Measurements from ENCODE around the gene MYH7.
"Not testable (repeated sequence)": the region's sequence is repeated elsewhere in the genome, so short reads cannot be mapped to it uniquely, and the experiment has no call there.

The MYH7 gene

DNA sequence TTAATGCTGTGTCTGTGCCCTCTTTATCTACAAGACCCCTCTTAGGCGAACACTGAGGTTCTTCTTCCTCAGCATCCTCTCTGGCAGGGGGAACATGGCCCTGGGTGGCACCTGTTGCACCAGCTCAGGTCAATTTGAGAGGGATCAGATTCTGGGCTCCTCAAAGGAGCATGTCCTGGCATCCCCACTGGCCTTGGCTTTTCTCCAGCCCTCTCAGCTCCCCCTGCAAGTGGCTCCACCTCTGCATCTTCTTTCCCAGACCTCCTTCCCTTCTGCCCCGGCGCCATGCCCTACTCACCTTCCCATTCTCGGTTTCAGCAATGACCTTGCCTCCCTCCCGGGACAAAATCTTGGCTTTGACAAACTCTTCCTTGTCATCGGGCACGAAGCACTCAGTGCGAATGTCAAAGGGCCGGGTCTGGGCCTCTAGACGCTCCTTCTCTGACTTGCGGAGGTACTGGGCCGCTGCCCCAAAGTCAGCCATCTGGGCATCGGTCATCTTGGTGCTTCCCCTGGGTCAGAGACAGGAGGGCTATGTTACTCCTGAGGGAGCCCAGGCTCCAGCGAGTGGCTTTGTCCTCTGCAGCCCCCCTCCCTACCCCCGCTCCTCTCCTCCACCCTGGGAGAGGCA lies 28.6 kb downstream of the MYH7 start:
- no peak for DNase-seq (ENCODE audit: low spot score)

DNA sequence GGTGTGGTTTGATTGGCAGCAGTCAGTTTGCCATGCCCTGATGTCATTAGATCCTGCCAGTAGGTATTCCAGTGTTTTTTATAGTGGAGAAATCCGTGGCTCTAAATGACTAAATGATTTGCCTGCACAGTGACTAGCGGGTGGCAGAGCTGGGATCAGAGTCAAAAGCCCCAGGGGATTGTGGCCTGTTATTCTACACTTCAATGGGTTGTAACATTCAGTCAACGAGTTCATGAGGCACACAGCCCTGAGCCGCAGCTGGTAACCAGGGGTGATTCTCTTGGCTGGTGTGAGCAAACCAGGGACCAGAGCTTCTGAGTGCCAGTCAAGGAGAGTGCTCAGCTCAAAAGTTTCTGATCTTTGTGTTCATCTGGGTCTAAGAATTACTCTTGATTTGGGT lies 29.2 kb downstream of the MYH7 start:
- peak; percentile 8 for DNase-seq (ENCODE audit: low spot score)

DNA sequence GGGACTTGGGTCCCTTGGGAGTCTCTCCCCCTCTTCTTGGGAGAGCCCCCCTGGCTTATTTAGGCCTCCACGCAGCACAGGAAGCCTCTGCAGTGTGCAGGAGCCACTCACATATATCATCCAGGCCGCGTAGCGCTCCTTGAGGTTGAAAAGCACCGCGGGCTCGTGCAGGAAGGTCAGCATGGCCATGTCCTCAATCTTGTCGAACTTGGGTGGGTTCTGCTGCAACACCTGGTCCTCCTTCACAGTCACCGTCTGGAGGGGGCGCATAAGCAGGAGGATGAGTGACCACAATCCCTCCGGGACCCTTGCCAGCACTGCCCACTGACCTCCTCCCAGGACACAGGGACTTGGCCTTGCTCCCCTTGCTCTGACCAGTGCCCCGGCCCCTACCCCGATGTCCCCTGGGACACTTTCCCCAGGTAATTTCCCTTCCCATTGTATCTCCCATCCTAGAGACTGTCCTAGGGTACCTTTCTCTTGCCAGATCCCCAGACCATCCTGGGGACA lies 29.9 kb downstream of the MYH7 start:
- DNase-seq (ENCODE audit: low spot score), result no peak

DNA sequence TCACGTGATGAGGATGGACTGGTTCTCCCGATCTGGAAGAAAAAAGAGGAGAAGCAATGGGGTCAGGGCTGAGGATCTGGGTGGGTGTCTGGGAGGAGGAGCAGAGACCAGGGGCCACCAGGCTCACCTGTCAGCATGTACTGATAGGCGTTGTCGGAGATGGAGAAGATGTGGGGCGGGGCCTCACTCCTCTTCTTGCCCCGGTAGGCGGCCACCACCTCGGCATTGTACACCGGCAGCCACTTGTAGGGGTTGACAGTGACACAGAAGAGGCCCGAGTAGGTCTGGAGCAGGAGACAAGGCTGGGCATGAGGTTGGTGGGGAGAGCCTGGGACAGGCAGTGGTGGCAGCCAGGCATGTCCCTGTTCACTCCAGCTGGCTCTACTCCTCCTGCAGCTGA lies 30.4 kb downstream of the MYH7 start:
- no peak for DNase-seq (ENCODE audit: low spot score)

DNA sequence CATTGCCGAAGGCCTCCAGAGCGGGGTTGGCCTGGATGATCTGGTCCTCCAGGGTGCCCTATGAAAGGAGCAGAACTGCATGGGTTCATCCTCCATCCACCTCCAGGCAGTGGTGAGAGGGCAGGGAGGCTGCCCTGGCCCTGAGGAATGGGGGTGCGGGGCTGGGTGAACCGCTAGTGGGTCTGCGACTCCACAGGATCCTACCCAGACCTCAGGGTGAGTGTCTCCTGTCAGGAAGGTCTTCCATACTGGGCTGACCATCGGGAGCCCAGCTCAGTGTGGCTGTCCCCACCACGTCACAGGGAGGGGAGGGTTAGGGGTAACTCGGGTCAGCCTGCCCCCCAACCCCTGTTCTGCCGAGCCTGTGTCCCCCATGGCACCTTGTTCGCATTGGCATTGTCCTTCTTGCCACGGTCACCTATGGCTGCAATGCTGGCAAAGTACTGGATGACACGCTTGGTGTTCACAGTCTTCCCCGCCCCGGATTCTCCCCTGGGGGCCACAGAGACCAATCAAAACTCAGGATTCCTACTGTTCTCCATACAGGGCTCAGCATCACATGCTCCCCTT lies 31.0 kb downstream of the MYH7 start:
- DNase-seq (ENCODE audit: low spot score), result no peak

DNA sequence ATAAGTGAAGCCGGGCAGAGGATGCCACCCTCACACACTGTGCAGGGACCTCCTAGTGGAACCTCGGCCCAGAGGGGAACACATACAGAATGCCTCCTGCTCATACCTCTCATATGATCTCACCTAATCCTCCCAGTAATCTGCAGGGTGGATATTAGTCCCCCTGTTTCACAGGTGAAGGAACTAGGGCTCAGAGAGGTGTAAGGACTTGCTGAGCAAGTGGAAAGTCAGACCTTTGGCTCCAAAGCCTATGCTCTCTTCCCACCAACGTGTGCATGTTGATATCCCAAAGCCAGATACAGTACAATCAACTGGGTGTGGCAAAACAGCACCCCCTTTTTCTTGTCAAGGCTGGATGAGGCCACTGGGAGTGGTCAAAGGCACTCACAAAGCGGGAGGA lies 31.6 kb downstream of the MYH7 start:
- no peak for DNase-seq (ENCODE audit: low spot score)

DNA sequence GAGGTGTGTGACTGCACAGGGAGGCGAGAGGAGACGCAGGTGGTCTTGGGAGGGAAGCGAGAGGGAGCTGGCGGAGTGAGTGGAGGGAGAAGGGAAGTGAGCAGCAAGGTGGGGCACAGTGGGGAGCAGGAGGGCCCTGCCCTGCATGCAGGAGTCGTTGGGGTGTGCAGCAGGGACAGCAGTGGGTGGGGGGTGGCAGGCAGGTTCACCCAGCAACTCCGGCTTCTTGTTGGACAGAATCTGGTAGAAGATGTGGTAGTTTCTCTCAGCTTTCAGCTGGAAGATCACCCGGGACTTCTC lies 32.4 kb downstream of the MYH7 start:
- DNase-seq (ENCODE audit: low spot score), result no peak

DNA sequence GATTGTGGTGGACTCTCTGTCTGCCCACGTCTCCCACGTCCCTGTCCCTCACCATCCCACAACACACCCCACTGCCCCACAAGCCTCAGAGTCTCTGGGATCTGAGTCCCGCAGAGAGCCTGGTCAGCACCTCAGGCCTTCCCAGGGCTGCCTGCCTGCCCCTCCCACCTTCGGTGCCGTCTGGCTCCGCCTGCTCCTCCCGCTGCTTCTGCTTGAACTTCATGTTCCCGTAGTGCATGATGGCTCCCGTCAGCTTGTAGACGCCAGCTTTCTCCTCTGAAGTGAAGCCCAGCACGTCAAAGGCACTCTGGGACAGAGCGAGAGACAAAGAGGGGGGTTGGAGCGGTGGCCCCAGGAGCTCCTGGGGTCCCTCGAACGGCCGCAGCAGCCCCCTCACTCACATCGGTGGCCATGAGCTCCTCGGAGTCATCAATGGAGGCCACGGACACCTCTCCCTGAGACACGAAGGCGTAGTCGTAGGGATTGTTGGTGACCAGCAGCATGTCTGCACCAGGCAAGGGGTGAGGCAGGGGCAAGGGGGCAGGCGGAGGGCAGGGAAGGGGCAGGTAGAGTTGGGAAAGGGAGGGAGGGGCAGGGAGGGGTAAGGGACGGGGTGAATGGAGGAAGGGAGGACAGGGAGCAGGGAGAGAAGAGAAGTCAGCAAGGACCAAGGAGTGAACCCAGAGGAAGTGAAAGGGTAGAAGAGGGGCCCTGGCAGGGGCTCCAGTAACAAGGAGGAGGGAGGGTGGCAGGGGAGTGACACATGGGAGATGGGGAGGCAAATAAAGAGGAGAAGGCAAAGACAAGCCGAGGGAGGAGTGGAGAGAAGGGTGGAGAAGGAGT lies 32.9 kb downstream of the MYH7 start:
- DNase-seq (ENCODE audit: low spot score), result no peak

DNA sequence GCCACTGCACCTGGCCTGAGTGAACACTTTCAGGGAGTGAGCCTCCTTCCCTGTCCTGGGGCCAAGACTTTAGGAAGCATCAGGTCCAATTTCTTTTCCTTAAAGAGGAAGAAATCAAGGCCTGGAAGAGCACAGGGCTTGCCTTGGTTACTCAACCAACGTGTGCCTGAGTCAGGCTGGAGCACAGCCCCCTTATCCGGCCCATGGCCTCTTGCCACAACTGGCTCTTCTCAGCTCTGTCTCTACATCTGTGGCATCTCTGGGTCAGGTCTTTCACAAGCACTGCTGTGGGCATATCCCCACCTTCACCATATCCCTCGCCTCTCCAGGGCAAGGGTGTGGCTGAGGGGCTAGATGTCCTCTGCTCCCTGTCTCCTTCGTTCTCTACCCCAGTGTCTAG lies 34.2 kb downstream of the MYH7 start:
- DNase-seq (ENCODE audit: low spot score), result no peak

DNA sequence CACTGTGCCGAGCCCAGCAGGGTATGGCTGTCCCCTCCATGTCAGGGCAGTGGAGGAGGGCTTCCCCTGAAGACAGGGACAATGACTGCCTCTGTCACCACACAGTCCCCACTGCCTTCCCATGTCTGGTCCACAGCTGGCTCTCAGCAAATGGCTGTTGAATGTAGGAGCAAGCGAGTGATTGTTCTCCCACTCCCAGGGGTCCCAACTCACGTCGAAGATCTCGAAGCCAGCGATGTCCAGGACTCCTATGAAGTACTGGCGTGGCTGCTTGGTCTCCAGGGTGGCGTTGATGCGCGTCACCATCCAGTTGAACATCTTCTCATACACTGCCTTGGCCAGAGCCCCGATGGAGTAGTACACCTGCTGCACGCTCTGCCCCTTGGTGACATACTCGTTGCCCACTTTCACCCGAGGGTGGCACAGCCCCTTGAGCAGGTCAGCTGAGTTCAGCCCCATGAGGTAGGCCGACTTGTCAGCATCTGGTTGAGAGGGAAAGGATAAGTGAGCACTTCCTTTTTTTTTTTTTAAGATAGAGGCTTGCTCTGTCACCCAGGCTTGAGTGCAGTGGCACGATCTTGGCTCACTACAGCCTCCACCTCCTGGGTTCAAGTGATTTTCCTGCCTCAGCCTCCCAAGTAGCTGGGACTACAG lies 34.8 kb downstream of the MYH7 start:
- not testable (repeated sequence) for DNase-seq (ENCODE audit: low spot score)

DNA sequence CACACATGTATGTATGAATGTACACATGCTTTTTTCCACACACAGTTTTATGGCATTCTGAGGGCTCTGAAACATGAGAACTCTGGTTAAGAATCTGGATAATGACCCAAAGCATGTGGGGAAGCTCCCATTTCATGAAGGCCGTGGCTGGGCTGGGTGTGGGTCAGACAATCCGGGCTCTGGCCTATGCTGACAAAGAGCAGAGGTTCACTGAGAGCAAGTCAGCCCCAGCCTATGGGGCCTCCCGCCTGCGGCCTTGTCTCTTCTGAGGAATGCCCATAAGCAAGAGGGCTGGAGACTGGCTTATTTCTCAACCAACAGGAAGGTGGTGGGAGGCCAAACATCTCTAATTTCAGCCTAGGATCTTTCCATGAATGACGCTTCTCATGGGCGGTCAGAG lies 35.9 kb downstream of the MYH7 start:
- DNase-seq (ENCODE audit: low spot score), result no peak

DNA sequence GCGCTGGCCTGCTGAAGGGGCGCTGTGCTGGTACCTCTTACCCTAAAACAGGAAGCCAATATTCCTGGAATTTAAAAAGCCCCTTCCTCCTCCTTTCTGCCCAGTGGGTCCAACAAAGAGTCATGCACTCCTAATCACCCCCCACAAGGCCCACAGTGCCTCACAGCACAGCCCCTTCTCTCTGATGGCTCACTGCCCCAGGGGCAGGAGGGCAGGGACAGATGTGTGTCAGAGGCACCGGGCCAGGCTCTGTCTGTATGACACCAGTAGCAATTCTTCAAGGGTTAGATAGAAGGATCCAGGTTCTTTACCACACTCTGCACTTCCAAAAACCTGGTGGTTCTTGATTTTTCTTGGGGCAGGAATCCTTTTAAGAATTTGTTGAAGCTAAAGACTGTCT lies 36.3 kb downstream of the MYH7 start:
- DNase-seq (ENCODE audit: low spot score), result no peak

DNA sequence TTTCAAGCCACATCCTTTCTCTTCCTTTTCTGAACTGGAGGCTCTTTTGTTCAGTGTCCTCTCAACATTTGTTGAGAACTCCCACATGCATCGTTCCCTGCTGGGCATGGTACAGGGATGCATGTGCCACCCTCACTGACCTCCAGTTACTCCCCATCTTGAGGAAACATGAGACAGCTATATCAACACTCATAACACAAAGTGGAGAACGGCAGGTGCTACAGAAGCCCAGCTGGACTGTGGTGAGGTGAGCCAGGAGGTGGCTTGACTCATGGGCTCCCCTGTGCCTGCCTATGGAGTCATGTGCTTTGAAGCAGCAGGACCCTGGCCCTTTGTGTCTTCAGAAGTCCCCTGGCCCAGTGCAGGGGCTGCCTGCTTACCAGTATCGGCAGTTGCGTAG lies 37.1 kb downstream of the MYH7 start:
- no peak for DNase-seq (ENCODE audit: low spot score)

DNA sequence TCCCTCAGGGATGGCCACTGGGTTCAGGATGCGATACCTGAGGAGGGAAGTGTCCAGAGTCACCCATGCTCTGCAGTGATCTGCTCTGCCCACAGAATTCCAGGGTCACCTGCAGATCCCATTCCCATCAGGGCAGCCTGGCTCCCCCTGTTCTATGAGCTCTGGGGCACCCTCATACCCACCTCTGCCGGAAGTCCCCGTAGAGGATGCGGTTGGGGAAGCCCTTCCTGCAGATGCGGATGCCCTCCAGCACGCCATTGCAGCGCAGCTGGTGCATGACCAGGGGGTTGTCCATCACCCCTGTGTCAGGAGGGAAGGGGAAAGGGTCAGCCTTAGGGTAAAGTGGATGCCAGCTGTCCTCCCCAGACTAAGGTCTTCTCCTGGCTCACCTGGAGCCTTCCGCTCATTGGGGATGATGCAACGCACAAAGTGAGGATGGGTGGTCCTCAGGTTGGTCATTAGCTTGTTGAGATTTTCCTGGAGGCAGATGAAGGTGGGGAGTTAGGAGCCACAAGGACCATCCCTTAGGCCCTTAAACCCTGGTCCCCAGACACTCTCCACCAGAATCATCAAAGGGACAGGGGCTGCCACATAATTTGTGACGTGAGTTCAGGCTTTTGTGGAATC lies 38.6 kb downstream of the MYH7 start:
- DNase-seq (ENCODE audit: low spot score), result no peak

DNA sequence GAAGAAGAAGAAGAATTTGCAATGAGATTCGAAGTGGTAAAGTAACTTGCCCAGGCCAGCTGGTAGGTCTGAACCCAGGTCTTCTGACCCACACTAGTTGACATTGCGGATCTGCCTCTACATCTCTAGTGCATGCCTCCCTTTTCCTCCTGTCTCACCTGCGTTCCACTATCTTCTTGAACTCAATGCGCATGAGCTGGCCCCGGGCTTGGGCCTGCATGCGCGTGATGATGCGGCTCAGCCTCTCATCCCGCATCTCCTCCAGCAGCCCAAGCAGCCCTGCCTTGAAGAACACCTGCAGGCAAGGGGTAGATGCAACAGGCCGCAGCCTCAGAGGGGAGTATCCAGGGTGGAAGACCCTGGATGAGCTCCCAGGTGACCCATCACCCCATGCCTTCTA lies 39.3 kb downstream of the MYH7 start:
- DNase-seq (ENCODE audit: low spot score), result no peak

DNA sequence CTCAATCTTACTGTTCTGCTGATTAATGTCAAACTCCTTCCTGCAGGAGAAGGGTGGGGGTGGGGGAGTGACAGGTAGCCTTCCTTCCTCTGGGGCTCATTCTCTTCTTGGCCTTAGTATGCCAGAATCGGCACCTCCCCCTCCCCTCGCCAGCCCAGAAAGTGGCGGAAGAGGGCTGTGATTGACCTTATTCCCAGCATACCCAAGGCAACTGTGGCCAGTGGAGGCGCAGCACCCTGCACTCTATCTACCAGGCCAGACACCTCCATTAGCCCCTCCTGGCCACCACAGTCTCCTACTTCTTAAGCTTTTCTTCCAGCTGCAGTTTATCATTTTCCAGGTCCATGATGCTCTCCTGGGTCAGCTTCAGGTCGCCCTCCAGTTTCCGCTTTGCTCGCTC lies 42.8 kb downstream of the MYH7 start:
- no peak for DNase-seq (ENCODE audit: low spot score)

DNA sequence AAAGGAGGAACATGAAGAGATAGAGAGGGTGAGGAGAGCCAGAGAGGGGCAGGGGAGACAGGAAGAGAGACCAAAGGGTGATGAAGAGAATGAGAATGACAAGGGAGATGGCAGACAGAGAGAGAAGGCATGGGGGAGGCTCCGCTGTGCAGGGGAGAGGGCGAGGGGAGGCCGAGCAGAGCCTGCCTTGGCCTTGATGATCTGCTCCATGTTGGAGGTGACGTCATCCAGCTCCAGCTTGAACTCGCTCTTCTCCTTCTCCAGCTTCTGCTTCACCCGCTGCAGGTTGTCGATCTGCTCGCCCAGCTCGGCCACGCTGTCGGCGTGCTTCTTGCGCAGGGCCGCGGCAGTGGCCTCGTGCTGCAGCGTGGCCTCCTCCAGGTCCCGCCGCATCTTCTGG lies 45.6 kb downstream of the MYH7 start:
- DNase-seq (ENCODE audit: low spot score), result not testable (repeated sequence)

DNA sequence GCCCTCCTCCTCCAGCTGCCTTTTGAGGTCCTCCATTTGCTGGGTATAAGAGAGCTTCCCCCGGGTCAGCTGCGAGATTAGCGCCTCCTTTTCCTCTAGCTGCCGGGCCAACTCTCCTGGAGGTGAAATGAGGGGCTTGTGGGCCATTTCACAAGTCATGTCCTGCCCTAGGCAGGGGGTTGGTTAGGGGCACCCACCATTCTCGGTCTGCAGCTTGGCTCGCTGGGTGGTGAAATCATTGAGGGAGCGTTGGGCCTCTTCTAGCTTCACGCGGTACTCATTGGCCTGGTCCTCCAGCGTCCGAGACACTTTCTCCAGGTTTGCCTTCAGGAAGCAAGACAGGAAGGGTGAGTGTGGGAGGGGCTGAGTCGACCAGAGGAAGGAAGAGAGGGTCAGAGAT lies 46.1 kb downstream of the MYH7 start:
- no peak for DNase-seq (ENCODE audit: low spot score)

DNA sequence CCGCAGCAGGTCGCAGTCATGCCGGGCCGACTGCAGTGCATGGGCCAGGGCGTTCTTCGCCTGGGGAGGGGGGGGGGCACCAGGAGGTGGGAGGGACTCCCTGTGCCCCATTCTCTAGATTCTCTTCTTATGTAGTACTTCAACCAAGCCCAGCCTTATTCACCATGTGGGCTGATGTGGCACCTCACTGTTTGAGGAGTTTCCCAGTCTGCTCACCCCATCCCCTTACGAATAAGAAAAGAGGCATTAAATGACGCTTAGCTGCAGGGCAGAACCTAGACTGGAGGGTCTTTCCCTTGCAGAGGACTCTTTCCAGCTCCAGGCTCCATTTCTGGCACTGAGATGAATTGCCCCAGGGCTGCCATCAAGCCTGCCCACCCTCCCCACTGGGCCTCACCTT lies 46.5 kb downstream of the MYH7 start:
- DNase-seq (ENCODE audit: low spot score), result no peak

DNA sequence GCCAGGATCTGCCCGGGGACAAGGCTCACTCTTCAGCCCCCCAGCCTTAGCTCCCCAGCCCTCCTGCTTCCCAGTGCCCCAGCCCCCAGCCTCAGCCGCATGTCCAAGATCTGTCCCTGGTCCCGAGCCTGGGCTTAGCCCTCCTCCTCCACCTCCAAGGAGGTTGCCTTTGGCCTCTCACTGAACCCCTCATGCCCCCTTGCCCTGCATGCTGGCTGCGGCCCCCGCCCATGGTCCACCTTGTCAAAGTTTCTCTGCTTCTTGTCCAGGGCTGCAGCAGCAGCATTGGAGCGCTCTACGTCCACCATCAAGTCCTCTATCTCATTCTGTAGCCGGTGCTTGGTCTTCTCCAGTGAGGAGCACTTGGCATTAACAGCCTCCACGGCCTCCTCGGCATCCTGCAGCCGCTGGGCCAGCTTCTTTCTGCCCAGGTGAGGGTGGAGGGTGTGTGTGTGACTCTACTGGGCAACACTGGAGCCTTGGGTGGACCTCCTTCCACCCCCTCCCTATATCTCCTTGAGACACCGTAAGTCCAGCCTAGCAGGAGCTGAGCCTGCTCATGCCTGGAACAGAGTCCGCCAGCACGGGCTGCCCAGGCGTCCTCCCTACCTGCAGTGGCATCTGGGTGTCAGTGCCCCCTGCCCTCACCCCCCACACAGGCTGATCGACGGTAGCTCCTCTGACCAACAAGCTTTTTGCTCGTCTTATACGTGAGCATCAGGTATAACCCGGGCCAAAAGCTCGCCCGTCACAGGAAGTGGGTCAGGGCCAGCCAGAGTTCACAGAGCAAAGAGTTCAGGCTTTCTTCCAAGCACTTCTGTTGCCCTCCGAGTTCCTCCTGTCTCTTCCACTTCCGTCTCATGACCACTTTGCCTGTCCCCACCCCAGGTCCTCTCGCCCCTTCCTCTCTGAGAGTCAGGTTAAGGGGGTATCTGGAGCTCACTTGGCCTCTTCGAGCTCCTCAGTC lies 47.3 kb downstream of the MYH7 start:
- no peak for DNase-seq (ENCODE audit: low spot score)

DNA sequence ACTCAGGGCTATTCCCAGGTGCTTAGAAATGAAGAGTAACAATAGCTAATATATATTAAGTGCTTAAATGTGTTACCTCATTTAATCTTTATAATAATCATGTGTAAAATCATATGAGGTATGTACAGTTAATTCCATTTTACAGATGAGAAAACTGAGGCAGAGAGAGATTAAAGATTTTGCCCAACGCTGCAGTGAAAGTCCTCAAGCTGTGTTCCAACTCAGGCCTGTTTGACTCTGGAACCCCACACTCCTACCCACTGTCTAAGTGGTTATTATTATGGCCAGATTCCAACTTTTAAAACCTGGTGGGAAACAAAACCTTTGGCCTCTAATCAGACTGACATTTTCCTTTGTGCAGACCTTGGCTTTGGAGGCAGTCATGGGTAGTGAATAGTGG lies 48.5 kb downstream of the MYH7 start:
- no peak for DNase-seq (ENCODE audit: low spot score)

Measured in globus pallidus (tissue), 1 donor.